Islet of Langerhans (tissue), 1 donor: ENCODE data around the gene NUDT1.

Experiments used
- FAIRE-seq: peaks from one replicate; lab custom pipeline; 2011; peaks lifted over from hg19 to GRCh38; lab: Jason Lieb, UNC

NUDT1 gene

DNA sequence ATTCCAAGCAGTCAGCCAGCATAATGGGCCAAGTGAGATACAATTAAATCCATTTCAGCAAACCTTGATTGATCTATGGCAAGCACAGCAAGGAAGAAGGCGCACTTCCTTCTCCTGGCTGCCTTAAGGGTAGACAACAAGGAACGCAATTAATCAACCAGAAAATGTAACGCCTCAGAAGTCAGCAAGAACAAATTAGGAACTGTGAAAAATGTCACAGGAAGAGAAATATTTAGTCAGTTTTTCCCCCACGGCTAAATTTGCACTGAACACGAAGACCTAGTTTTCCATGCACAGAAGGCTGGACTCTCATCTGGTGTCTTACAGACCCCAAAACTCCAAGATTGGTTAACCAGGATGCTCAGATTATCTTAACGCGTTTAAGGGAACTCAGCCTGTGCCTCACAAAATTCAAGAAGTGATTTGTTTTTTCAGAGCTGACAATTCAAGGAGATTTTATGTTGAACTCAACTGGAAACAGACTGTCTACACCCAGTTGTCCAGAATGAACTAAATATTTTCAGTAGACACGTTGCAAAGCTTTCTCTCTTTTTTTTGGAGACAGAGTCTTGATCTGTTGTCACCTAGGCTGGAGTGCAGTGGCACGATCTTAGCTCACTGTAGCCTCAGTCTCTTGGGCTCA, 58.0 kb downstream of the NUDT1 start:
- FAIRE-seq: no peak
